Brain pericyte (primary cell): ENCODE measurements around the gene SLC25A27.

Experiments
- DNase-seq: peaks from one replicate; pipeline ENCODE4 v3.0.0-alpha.2; 2012; ENCODE audit warnings: low read depth, low spot score

SLC25A27 gene

GRCh38 chr6:46715141-46715540 lies 62.4 kb downstream of the SLC25A27 start:
- DNase-seq: no peak

DNA sequence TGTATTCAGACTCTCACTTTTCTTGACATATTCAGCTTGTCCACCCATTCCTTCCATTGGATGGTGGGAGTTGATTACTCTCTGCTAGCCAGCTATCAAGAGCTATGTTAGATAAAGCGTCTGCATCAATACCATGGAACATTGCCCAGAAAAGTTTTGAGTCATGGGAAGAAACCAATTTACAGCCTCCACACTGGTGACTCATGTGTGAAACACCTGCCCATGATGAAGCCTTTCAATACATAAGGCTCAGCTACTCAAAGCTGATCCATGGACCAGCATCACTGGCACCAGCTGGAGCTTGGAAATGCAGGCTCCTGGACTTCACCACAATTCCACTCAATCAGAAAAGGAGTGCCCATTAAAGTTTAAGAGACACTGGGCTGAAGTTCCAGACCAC lies 66.3 kb downstream of the SLC25A27 start:
- DNase-seq: no peak

DNA sequence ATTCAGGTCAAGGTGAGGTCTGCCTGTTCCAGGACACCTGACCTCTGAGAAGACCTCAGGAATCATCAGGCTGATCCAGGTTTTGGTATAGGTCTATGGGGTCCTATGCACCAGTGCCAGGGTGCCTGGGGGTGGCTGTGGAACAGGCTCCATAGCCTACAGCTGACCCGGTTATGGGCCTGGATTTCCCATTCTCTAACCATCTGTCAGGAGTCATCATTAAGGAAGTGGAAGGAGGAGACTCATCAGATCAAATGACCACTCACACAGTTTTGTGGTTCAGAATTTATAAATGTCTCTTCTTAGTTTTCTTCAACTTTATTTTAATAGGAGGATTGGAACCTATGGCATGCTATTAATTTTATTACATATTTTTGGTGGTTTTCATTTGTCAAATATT lies 67.6 kb downstream of the SLC25A27 start:
- no peak for DNase-seq
